ENCODE measurements around the gene ZCWPW1.
"Not testable (repeated sequence)": the region's sequence is repeated elsewhere in the genome, so short reads cannot be mapped to it uniquely, and the experiment has no call there.

The ZCWPW1 gene

GRCh38 chr7:100372256-100372655, 56.2 kb downstream of the ZCWPW1 start:
- no peak for DNase-seq

- no peak for DNase-seq
These were observed 56.8 kb downstream of the ZCWPW1 start for GRCh38 chr7:100371561-100372171.

DNA sequence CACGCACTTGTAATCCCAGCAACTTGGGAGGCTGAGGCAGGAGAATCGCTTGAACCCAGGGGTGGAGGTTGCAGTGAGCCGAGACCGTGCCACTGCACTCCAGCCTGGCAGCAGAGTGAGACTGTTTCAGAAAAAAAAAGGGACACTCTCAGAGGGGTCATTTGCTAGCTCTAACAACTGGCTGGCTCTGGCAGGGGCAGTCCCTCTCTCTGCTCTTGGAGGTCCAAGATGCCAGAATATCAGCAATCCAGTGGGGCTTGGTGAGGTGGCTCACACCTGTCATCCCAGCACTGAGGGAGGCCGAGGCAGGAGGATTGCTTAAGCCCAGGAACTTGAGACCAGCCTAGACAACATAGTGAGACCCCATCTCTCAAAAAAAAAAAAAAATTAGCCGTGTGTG, 57.8 kb downstream of the ZCWPW1 start:
- DNase-seq: no peak

GRCh38 chr7:100370303-100370702, 58.2 kb downstream of the ZCWPW1 start:
- no peak for DNase-seq

DNA sequence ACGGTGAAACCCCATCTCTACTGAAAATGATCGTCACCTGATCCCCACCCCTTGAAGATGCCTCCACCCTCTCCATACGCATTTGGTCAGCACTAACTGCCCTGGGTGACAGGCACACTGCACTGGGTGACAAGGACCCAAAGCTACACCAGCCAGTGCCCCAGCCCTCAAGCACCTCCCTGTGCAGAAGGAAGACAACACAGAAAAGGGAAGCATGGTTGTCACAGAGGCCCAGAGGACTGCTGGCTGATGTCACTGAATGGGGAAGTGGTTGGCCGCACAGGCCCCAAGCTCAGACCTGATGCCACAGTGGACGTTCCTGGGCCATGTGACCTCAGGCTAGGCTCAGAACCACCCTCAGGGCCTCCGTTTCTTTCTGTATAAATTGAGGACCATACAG, 59.4 kb downstream of the ZCWPW1 start:
- no peak for DNase-seq

DNA sequence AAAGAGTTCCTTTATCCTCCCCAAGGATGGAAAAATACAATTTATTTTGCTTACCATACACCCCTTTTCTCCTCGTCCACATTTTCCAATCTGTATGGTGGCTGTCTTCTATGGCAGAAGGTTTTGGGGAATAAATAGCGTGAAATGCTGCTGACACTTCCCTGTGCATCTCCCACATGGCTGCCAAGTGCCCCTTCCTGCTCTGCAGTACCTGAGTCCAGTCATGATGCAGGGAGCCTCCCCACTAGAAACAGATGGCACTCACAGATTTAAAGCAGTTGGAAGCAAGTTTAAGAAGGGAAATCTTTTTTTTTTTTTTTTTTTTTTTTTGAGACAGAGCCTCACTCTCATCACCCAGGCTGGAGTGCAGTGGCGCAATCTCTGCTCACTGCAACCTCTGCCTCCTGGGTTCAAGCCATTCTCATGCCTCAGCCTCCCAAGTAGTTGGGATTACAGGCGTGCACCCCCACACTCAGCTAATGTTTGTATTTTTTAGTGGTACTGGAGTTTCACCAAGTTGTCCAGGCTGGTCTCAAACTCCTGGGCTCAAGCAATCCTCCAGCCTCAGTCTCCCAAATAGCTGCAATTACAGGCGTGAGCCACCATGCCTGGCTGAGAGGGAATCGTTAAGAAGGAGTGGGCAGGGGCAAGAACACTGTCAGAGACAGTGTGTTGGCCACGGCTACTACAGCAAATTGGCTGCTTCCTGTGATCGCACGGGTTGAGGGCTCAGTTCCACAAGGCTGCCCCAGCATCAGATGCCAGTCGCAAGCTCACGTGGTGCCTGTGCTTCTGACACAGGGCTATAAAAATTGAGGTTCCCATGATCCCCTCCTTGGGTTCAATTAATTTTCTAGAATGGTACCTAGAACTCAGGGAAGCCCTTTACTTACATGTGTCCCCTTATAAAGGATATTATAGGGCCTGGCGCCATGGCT, 60.6 kb downstream of the ZCWPW1 start:
- no peak for DNase-seq

- no peak for DNase-seq
These were observed 61.3 kb downstream of the ZCWPW1 start for GRCh38 chr7:100367251-100367620.

DNA sequence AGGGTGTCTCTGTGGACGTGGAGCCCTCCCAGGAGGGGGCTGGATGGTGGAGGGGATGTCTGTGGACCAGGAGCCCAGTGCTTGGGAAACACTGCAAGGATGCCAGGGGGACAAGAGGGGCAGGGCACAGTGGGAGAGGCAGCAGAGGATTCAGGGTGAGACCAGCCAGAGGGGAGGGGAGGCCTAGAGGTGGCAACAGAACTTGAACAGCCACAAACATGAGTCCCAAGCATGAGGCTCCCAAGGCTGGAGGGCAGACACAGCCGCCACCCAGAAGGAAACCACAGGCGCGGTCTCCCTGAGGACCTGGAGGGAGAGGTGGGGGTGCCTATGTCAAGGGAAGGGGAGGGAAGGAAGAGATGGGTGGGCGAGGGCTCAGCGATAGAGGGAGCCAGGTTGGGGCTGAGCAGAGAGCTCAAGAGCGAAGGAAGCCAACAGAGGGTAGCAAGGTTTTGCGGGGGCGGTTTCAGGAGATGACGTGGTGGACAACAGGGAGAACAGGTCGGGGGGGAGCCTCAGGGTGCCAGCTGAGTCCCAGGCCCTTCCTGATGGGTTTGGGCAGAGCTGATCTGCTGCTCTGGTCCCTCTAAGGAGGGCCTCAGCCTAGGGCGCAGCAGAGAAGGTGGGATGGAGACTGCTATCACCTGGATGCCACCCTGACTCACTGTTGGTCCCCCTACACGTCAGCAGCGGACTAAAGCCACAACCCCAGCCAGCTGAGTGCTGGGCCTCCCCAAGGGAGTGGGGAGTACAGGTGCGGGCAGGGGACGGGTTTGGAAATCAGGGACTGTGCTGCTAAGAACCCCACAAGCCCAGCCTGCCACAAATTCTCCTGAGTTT, 61.9 kb downstream of the ZCWPW1 start:
- DNase-seq: no peak

- DNase-seq: not testable (repeated sequence)
These were observed 62.5 kb downstream of the ZCWPW1 start for GRCh38 chr7:100365998-100366367.

DNA sequence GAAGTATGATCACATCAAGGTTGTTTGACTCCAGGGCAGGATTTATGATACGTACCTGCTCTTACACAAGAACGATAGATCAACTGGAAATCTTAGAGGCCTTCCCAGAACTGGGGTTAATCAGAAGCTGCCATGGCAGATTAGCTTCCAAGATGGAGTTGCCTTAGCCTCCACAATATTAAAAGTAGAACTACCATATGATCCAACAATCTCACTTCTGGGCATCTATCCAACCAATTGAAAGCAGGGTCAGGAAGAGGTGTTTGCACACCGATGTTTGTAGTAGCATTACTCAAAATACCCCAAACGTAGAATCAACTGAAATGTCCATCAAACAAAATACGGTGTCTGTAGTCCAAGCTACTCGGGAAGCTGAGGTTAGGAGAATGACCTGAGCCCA, 64.0 kb downstream of the ZCWPW1 start:
- DNase-seq: no peak

- not testable (repeated sequence) for DNase-seq
These were observed 64.7 kb downstream of the ZCWPW1 start for GRCh38 chr7:100363797-100364196.

- DNase-seq: no peak
These were observed 65.4 kb downstream of the ZCWPW1 start for GRCh38 chr7:100363098-100363497.

GRCh38 chr7:100360135-100360854, 68.2 kb downstream of the ZCWPW1 start:
- no peak for DNase-seq

DNA sequence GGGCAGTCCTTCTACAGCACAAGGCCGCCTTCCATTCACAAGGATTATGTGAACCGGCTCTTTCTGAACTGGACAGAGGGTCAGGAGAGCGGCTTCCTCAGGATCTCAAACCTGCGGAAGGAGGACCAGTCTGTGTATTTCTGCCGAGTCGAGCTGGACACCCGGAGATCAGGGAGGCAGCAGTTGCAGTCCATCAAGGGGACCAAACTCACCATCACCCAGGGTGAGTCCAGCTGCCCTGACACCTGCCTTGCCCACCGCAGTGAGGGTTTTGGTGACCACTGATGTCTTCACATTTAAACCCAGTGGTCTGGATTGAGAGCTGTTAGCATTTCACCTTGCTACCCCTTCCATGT, 69.7 kb downstream of the ZCWPW1 start:
- no peak for DNase-seq

DNA sequence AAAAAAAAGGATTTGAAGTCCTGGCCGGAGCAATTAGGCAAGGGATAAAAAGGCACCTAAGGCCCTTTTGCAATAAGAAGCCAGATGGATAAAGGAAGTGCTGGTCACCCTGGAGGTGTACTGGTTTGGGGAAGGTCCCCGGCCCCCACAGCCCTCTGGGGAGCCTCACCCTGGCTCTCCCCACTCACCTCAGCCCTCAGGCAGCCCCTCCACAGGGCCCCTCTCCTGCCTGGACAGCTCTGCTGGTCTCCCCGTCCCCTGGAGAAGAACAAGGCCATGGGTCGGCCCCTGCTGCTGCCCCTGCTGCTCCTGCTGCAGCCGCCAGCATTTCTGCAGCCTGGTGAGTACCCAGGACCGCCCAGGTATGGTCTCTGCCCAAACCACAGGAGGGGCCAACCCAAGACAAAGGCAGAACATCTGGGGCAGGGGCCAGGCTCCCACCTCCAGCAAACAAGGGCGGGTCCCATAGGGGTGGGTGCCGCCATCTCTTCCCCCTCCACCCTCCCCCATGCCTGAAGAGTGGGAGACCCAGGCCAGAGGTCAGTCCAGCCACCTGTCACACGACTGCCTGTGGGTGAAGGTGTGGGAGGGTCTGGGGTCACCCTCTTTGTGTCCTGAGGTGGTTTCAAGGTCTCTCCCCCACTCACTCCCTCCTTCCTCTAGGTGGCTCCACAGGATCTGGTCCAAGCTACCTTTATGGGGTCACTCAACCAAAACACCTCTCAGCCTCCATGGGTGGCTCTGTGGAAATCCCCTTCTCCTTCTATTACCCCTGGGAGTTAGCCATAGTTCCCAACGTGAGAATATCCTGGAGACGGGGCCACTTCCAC, 70.3 kb downstream of the ZCWPW1 start, which contains the start of gene PILRB:
TSS of gene PILRB (plus strand) at position 91 of the 830 bp plus-strand sequence. CDS start at position 277, 186 bp downstream.
- DNase-seq: no peak

GRCh38 chr7:100357131-100357561, 71.4 kb downstream of the ZCWPW1 start:
- DNase-seq: no peak

DNA sequence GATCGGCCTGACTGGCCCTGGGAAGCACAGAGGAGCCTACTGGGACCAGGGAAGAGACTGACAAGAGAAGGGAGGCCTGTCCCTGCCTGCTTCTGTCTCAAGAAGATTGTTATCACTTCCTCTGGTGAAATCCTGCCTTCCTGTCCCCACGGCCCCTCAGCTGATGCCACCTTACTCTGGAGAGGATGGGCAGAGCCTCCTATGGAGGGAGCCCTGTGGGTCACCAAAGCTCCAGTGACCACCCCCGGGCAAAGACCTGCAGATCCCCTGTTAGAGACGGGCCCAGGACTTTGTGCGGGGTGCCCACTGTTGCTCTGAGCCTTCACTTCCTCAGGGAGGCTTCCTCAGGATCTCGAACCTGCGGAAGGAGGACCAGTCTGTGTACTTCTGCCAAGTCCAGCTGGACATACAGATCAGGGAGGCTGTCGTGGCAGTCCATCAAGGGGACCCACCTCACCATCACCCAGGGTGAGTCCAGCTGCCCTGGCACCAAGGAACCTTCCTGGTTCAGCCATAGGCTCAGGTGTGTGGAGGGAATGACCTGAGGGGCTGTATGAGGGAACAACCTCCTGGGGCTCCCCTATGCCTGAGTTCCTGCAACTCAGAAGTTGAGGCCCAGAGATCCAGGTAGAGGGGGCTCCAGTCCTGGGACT, 72.0 kb downstream of the ZCWPW1 start:
- DNase-seq: no peak

DNA sequence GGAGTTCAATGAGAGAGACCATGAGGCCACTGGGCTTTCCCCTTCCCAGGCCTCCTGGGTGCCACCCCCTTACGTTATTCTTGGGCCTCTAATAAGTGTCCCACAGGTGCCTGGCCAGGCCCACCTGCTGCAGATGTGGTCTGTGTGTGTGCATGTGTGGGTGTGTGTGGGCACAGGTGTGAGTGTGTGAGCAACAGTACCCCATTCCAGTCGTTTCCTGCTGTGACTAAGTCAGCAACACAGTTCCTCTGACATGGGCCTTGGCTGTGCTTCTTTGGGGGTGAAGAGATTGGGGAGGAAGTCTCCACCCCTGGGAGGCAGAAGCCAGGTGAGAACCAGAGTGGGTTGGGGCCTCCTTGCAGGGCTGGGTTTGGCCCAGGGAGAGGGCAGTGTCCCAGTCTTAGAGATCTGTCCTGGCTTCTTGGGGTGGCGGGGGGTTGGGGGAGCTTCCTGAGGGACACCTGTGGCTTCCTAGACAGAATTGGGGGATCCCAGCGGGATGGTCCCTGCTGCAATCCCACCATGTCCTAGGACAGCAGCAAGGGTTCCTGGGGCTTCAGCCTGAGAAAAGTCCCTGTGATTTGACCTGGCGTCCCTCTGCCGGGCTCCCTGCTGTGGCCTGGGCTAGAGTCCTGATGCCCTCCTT, 74.7 kb downstream of the ZCWPW1 start:
- DNase-seq: no peak

DNA sequence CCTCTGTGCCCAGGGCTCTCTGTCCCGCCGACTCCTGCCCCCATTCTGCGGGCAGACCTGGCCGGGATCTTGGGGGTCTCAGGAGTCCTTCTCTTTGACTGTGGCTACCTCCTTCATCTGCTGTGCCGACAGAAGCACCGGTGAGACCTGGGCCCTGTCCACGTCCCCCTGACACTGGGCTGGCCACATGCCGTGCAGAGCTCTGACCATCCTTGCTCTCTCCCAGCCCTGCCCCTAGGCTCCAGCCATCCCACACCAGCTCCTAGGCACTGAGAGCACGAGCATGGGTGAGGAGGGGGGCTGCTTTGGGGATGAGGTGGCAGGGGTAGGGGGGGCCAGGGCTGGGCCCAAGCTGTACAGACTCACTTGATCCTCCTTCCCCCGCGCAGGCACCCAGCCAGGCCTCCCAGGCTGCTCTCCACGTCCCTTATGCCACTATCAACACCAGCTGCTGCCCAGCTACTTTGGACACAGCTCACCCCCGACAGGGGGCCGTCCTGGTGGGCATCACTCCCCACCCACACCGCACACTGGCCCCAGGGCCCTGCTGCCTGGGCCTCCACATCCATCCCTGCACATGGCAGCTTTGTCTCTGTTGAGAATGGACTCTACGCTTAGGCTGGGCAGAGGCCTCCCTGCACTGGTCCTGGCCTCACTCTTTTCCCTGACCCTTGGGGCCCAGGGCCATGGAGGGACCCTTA, 75.4 kb downstream of the ZCWPW1 start:
- DNase-seq: no peak

DNA sequence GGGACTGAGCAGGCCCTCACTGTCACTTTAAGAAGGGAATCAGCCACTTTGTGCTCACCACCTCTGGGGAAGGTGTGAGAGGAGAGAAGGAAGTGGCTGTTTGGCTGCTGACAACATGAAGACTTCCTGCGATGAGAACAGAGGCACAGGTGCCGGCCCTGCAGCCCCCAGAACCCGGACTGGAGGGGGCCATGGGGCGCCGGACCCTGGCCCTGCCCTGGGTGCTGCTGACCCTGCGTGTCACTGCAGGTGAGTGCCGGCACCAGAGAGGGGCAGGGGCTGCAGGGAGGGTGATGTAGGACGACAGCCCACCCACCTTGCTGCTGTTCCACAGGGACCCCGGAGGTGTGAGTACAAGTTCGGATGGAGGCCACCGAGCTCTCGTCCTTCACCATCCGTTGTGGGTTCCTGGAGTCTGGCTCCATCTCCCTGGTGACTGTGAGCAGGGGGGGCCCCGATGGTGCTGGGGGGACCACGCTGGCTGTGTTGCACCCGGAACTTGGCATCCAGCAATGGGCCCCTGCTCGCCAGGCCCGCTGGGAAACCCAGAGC, 76.2 kb downstream of the ZCWPW1 start:
- DNase-seq: not testable (repeated sequence)

Measured in SHP77 treated with DMSO at 0.1 percent for 48 hours (cell line).